IMR-90 (cell line): ENCODE results near the gene CD44. TPM values are rescaled to one million over a fixed set of nuclear protein-coding genes. Genes with fewer than 3 reads are reported as not detected.

Experiments
- ATAC-seq: fragments of 200-7000 bp; cut with Tn5 transposase; 2 replicates; pipeline ENCODE4 v1.9.1; 2020; ENCODE audit warnings: low read depth, mild to moderate bottlenecking, moderate library complexity
- BruUV-seq: library from RNA; stranded (reverse); fragments of 400-500 nt; replicated peaks from 2 replicates; lab custom pipeline; 2021; lab: Mats Ljungman, UMichigan
- CTCF ChIA-PET: fragments of 300-600 bp; formaldehyde crosslinking; extraction: SDS; loops from one replicate; lab custom pipeline; 2021; ENCODE audit warnings: antibody characterized with exemption; lab: Yijun Ruan, JAX
- POLR2A ChIA-PET: fragments of 300-600 bp; sonication (Branson Sonifier 250); formaldehyde crosslinking; loops from one replicate; lab custom pipeline; 2022; ENCODE audit warnings: antibody characterized with exemption; ENCODE audit not compliant: unreplicated experiment; lab: Charles Lee
- DNase-seq: peaks from one replicate; pipeline ENCODE4 v3.0.0; 2013
- H2AFZ ChIP-seq: replicated peaks from 2 replicates; pipeline ENCODE3; 2013; ENCODE audit warnings: low read length, mild to moderate bottlenecking; ENCODE audit not compliant: poor library complexity
- H2AK5ac ChIP-seq: 2 replicates; pipeline ENCODE4 v1.6.1; 2013; ENCODE audit warnings: low read depth, low read length, inconsistent platforms
- H2AK9ac ChIP-seq: replicated peaks from 2 replicates; pipeline ENCODE3; 2013; ENCODE audit warnings: mild to moderate bottlenecking, low read depth, low read length, moderate library complexity; ENCODE audit not compliant: poor library complexity
- H2BK120ac ChIP-seq: 2 replicates; pipeline ENCODE4 v1.6.1; 2013; ENCODE audit warnings: low read depth, low read length, inconsistent platforms
- H2BK15ac ChIP-seq: 3 replicates; pipeline ENCODE4 v1.6.1; 2013; ENCODE audit warnings: low read depth, low read length, inconsistent platforms
- H2BK20ac ChIP-seq: 2 replicates; pipeline ENCODE4 v1.6.1; 2013; ENCODE audit warnings: low read depth, mild to moderate bottlenecking, inconsistent platforms, low read length, moderate library complexity
- H2BK5ac ChIP-seq: 2 replicates; pipeline ENCODE4 v1.6.1; 2013; ENCODE audit warnings: mild to moderate bottlenecking, low read depth, low read length, inconsistent platforms; ENCODE audit not compliant: poor library complexity, severe bottlenecking
- H3K14ac ChIP-seq: replicated peaks from 2 replicates; pipeline ENCODE4 v1.6.1; 2013; ENCODE audit warnings: low read depth, low read length, inconsistent platforms
- H3K18ac ChIP-seq: 2 replicates; pipeline ENCODE4 v1.6.1; 2013; ENCODE audit warnings: low read depth, low read length, control low read depth
- H3K23ac ChIP-seq: 2 replicates; pipeline ENCODE4 v1.6.1; 2013; ENCODE audit warnings: low read depth, low read length, inconsistent platforms
- H3K27ac ChIP-seq: 2 replicates; pipeline ENCODE4 v1.5.1; 2013; ENCODE audit warnings: mild to moderate bottlenecking, control low read depth, low read length; ENCODE audit not compliant: insufficient read depth
- H3K27me3 ChIP-seq: 2 replicates; pipeline ENCODE4 v1.6.1; 2013; ENCODE audit warnings: low read length; ENCODE audit not compliant: control insufficient read depth, insufficient read depth
- H3K36me3 ChIP-seq: 2 replicates; pipeline ENCODE4 v1.6.1; 2013; ENCODE audit warnings: low read length, mixed read lengths; ENCODE audit not compliant: control insufficient read depth, insufficient read depth
- H3K4ac ChIP-seq: 2 replicates; pipeline ENCODE4 v1.6.1; 2013; ENCODE audit warnings: low read depth, low read length, inconsistent platforms
- H3K4me1 ChIP-seq: 2 replicates; pipeline ENCODE4 v1.6.1; 2013; ENCODE audit warnings: low read length, mixed read lengths; ENCODE audit not compliant: control insufficient read depth, insufficient read depth
- H3K4me2 ChIP-seq: 2 replicates; pipeline ENCODE4 v1.6.1; 2013; ENCODE audit warnings: low read depth, mild to moderate bottlenecking, control low read depth, low read length, moderate library complexity
- H3K4me3 ChIP-seq: 2 replicates; pipeline ENCODE4 v1.5.1; 2013; ENCODE audit warnings: low read depth, mild to moderate bottlenecking, control low read depth, low read length, moderate library complexity; ENCODE audit not compliant: insufficient read depth
- H3K56ac ChIP-seq: 2 replicates; pipeline ENCODE4 v1.6.1; 2013; ENCODE audit warnings: low read length, inconsistent platforms; ENCODE audit not compliant: insufficient read depth; ENCODE audit errors: extremely low read depth
- H3K79me1 ChIP-seq, 2 experiments: 2 replicates each; pipeline ENCODE4 v1.6.1; 2013; ENCODE audit warnings: low read length in 2 of 2, inconsistent platforms in 1 of 2, low read depth in 1 of 2
- H3K9ac ChIP-seq: 2 replicates; pipeline ENCODE4 v1.6.1; 2013; ENCODE audit warnings: low read depth, low read length, control low read depth
- H3K9me1 ChIP-seq: 2 replicates; pipeline ENCODE4 v1.6.1; 2013; ENCODE audit warnings: low read length, inconsistent platforms; ENCODE audit not compliant: insufficient read depth
- H3K9me3 ChIP-seq: 2 replicates; pipeline ENCODE4 v1.6.1; 2013; ENCODE audit warnings: low read length; ENCODE audit not compliant: control insufficient read depth, insufficient read depth
- H4K20me1 ChIP-seq: 2 replicates; pipeline ENCODE4 v1.6.1; 2013; ENCODE audit warnings: low read length, inconsistent platforms; ENCODE audit not compliant: insufficient read depth
- H4K5ac ChIP-seq: 2 replicates; pipeline ENCODE4 v1.6.1; 2013; ENCODE audit warnings: mild to moderate bottlenecking, low read depth, low read length, control low read depth
- H4K8ac ChIP-seq, 2 experiments: 2 replicates each; pipeline ENCODE4 v1.6.1; 2013; ENCODE audit warnings: low read depth in 2 of 2, low read length in 2 of 2, control low read depth in 1 of 2, inconsistent platforms in 1 of 2
- H4K91ac ChIP-seq: 2 replicates; pipeline ENCODE4 v1.6.1; 2013; ENCODE audit warnings: low read depth, low read length, inconsistent platforms; ENCODE audit not compliant: insufficient read depth
- BHLHE40 ChIP-seq: fragments of 150-350 bp; IDR thresholded peaks from 2 replicates; pipeline ENCODE4 v1.6.1; 2016; ENCODE audit warnings: mild to moderate bottlenecking, low read depth, low read length
- CEBPB ChIP-seq: IDR thresholded peaks from 2 replicates; pipeline ENCODE4 v1.6.1; 2012; ENCODE audit warnings: low read depth, low read length, improper control_type of control experiment
- CTCF ChIP-seq: conservative IDR thresholded peaks from 2 replicates; pipeline ENCODE4 v1.5.1; 2012; ENCODE audit warnings: mild to moderate bottlenecking, low read depth, low read length, improper control_type of control experiment
- FOS ChIP-seq: fragments of 150-350 bp; IDR thresholded peaks from 2 replicates; pipeline ENCODE4 v1.6.1; 2016; ENCODE audit warnings: low read depth, low read length
- MAFK ChIP-seq: IDR thresholded peaks from 2 replicates; pipeline ENCODE4 v1.6.1; 2012; ENCODE audit warnings: low read depth, low read length, improper control_type of control experiment
- MAZ ChIP-seq: IDR thresholded peaks from 2 replicates; pipeline ENCODE4 v1.6.1; 2012; ENCODE audit warnings: low read depth, mild to moderate bottlenecking, low read length, improper control_type of control experiment, moderate library complexity, borderline replicate concordance
- NFE2L2 ChIP-seq: fragments of 150-350 bp; IDR thresholded peaks from 2 replicates; pipeline ENCODE4 v1.6.1; 2016; ENCODE audit warnings: low read depth, mild to moderate bottlenecking, low read length
- RAD21 ChIP-seq: IDR thresholded peaks from 2 replicates; pipeline ENCODE4 v1.6.1; 2012; ENCODE audit warnings: low read length, improper control_type of control experiment
- RCOR1 ChIP-seq: IDR thresholded peaks from 2 replicates; pipeline ENCODE4 v1.6.1; 2012; ENCODE audit warnings: mild to moderate bottlenecking, low read length, improper control_type of control experiment; ENCODE audit not compliant: insufficient replicate concordance
- RFX5 ChIP-seq: IDR thresholded peaks from 2 replicates; pipeline ENCODE4 v1.8.0; 2012; ENCODE audit warnings: low read depth, mild to moderate bottlenecking, low read length, moderate library complexity
- SMC3 ChIP-seq: fragments of 150-350 bp; IDR thresholded peaks from 2 replicates; pipeline ENCODE4 v1.6.1; 2016; ENCODE audit warnings: low read depth, mild to moderate bottlenecking, antibody characterized with exemption, low read length, moderate library complexity
- USF2 ChIP-seq: fragments of 150-350 bp; IDR thresholded peaks from 2 replicates; pipeline ENCODE4 v1.6.1; 2017; ENCODE audit warnings: mild to moderate bottlenecking, antibody characterized with exemption, low read length, low read depth
- WGBS, 2 experiments: methylation state at CpG; one replicate each; pipeline versions ENCODE4 v1.1.5 to v1.1.7; 2013; ENCODE audit warnings: missing lambda C conversion rate in 2 of 2; ENCODE audit not compliant: insufficient read length in 1 of 2; ENCODE audit errors: extremely low coverage in 2 of 2; 5-methylcytosine and 5-hydroxymethylcytosine counted together
- dilution Hi-C: fragments of 300-500 bp; cut with HindIII; formaldehyde crosslinking; loops from one replicate; pipeline ENCODE4 v1.14.3; 2018; ENCODE audit warnings: low sequenced_read_pairs; ENCODE audit not compliant: unreplicated experiment
- in situ Hi-C: fragments of 300-500 bp; cut with MboI; formaldehyde crosslinking; loops from 3 replicates; pipeline ENCODE4 v1.14.3; 2019; ENCODE audit warnings: low sequenced_read_pairs, inconsistent platforms, mixed read lengths
- intact Hi-C: fragments of 100-400 bp; cut with micrococcal nuclease; formaldehyde crosslinking; loops from 2 replicates; pipeline ENCODE4 v1.10.0; 2022
- polyA plus RNA-seq, 3 experiments: library from polyadenylated mRNA; depleted of rRNA; stranded (reverse); fragments of >200 nt; gene quantifications; 2 replicates each; pipeline ENCODE4 v1.2.3, GENCODE V29; 2012; ENCODE audit warnings: low replicate concordance in 1 of 3
- total RNA-seq: library from RNA; depleted of rRNA; stranded (reverse); fragments of >200 nt; gene quantifications from 2 replicates; pipeline ENCODE4 v1.2.3, GENCODE V29; 2012

Gene CD44
- total and polyA plus RNA-seq, 2 of the 4 experiments (the other 2 are of a cell fraction) = 357 to 947 TPM

- no peak for TF ChIP-seq MAZ
Observed at GRCh38 chr11:35097814-35098455, 41.0 kb upstream of the CD44 start (continued).

- H3K56ac ChIP-seq = no peak overlapping the region
- no peaks in the 10 kb centered on the region for H3K36me3 ChIP-seq
- H3K4ac ChIP-seq = peak overlapping the region; percentile 69
- H2BK120ac ChIP-seq = peak overlapping the region; percentile 69
- H4K20me1 ChIP-seq = no peaks in the 10 kb centered on the region
- in situ Hi-C loops (no loop called here), dilution Hi-C loops (no loop called here), intact Hi-C loops (no loop called here)
- no peak overlapping the region for H3K9ac ChIP-seq
- no peak overlapping the region for H3K4me2 ChIP-seq
- H2AFZ ChIP-seq = peak overlapping the region; percentile 2
- peak overlapping the region; percentile 81; the same call in 2 of the 3 replicates for H2BK15ac ChIP-seq
- H3K23ac ChIP-seq = peak overlapping the region; percentile 31
- H3K27me3 ChIP-seq = no peaks in the 10 kb centered on the region
- H3K27ac ChIP-seq = peak overlapping the region; percentile 20; the same call in 1 of the 2 replicates
- 100% methylated on average over 2 of the region's 5 CpGs; no CpG with 5 or more reads in 1 of the 2 experiments for WGBS, 2 experiments
- peak overlapping the region; percentile 52 for H2AK5ac ChIP-seq
- no peak overlapping the region for H3K4me3 ChIP-seq
- ChIA-PET CTCF (no interaction called here), POLR2A (no interaction called here)
- H3K14ac ChIP-seq = peak overlapping the region; percentile 24; the same call in 1 of the 2 replicates
- no TSS peak for BruUV-seq
- peaks cover 7% of the 10 kb centered on the region for H3K9me1 ChIP-seq
- no peaks in the 10 kb centered on the region for H3K9me3 ChIP-seq
- H4K5ac ChIP-seq = peak overlapping the region; percentile 62
- H4K91ac ChIP-seq = peak overlapping the region; percentile 69
- ATAC-seq (no peak), DNase-seq (no peak)
- peaks cover 8% of the 10 kb centered on the region for H3K4me1 ChIP-seq
- peaks cover 0 to 9% of the 10 kb centered on the region in 2 experiments; a peak in 3 of 4 replicates for H3K79me1 ChIP-seq
- peak overlapping the region; percentile 94 for H2BK20ac ChIP-seq
- H4K8ac ChIP-seq = peak overlapping the region in 1 of 2 experiments; percentile 65; a peak in 3 of 4 replicates
- peak overlapping the region; percentile 90 for H2BK5ac ChIP-seq
- H3K18ac ChIP-seq = peak overlapping the region; percentile 67
- peak overlapping the region; percentile 60 for H2AK9ac ChIP-seq
- TF ChIP-seq USF2 = no peak
- no peak for TF ChIP-seq RAD21
- TF ChIP-seq NFE2L2 = no peak
- TF ChIP-seq CEBPB = no peak
- no peak for TF ChIP-seq MAZ
- TF ChIP-seq RFX5 = no peak
- no peak for TF ChIP-seq CTCF
- TF ChIP-seq SMC3 = no peak
- TF ChIP-seq FOS = no peak
- no peak for TF ChIP-seq BHLHE40
- no peak for TF ChIP-seq RCOR1
- TF ChIP-seq MAFK = no peak
Observed at GRCh38 chr11:35098855-35099254, 40.1 kb upstream of the CD44 start.
